Panc1 (cell line): Measurements from ENCODE around the gene MAPK8IP3.

Experiments used
- CTCF ChIP-seq: fragments of 450-650 bp; IDR thresholded peaks from 2 replicates; pipeline ENCODE4 v1.5.1; 2017; ENCODE audit warnings: mild to moderate bottlenecking
- POLR2AphosphoS5 ChIP-seq: IDR thresholded peaks from 2 replicates; pipeline ENCODE4 v1.6.1; 2012; ENCODE audit warnings: mild to moderate bottlenecking, low read depth, low read length, moderate library complexity
- REST ChIP-seq, 2 experiments: IDR thresholded peaks; 2 replicates each; pipeline ENCODE4 v1.6.1; 2011 to 2012; ENCODE audit warnings: low read depth in 2 of 2, control low read depth in 1 of 2, low read length in 1 of 2, mild to moderate bottlenecking in 1 of 2, moderate library complexity in 1 of 2; ENCODE audit not compliant: insufficient read depth in 1 of 2
- SIN3A ChIP-seq: IDR thresholded peaks from 2 replicates; pipeline ENCODE4 v1.6.1; 2012; ENCODE audit warnings: low read depth, mild to moderate bottlenecking, low read length, moderate library complexity, borderline replicate concordance; ENCODE audit not compliant: insufficient read depth
- TCF7L2 ChIP-seq: IDR thresholded peaks from 2 replicates; pipeline ENCODE4 v1.6.1; 2011; ENCODE audit warnings: mild to moderate bottlenecking, low read depth, low read length, inconsistent platforms

- TF ChIP-seq SIN3A (no peak), REST (IDR thresholded peaks at IDR 0.05; ENCODE audit: insufficient read depth in 1 of 2, low read depth in 2 of 2, low read length in 1 of 2) (no peak), CTCF (no peak), POLR2AphosphoS5 (no peak), TCF7L2 (no peak)
Observed at GRCh38 chr16:1745900-1746692, 40.1 kb downstream of the MAPK8IP3 start.
